Measurements from ENCODE around the gene AURKA.

DNA sequence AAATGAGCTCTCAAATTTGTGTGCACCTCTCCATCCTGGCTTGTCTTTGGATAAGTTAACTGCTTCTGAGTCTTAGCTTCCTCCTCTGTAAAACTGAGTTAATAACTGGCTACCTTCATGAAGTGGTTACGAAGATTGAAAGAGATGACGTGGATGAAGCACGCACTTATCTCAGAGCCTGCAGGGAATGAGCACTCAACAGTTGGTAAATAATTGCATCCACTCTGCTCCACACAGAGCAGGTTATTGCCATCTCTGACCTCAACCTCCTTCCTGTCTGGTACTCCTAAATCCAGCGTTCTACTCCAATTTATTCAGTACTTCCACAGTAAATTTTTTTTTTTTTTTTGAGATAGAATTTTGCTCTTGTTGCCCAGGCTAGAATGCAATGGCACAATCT lies 6.9 kb downstream of the AURKA start:
- TF ChIP-seq, protein P1, sequence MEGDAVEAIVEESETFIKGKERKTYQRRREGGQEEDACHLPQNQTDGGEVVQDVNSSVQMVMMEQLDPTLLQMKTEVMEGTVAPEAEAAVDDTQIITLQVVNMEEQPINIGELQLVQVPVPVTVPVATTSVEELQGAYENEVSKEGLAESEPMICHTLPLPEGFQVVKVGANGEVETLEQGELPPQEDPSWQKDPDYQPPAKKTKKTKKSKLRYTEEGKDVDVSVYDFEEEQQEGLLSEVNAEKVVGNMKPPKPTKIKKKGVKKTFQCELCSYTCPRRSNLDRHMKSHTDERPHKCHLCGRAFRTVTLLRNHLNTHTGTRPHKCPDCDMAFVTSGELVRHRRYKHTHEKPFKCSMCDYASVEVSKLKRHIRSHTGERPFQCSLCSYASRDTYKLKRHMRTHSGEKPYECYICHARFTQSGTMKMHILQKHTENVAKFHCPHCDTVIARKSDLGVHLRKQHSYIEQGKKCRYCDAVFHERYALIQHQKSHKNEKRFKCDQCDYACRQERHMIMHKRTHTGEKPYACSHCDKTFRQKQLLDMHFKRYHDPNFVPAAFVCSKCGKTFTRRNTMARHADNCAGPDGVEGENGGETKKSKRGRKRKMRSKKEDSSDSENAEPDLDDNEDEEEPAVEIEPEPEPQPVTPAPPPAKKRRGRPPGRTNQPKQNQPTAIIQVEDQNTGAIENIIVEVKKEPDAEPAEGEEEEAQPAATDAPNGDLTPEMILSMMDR (conservative IDR thresholded peaks at IDR 0.05 in 1 of 2, IDR thresholded peaks at IDR 0.05 in 1 of 2; ENCODE audit: low read depth in 1 of 2, low read length in 2 of 2): no peak
- TF ChIP-seq EZH2 (IDR thresholded peaks at IDR 0.05; ENCODE audit: low read length, missing control alignments): no peak

Measured in fibroblast of lung (primary cell).